ENCODE results near the gene ADM5.

DNA sequence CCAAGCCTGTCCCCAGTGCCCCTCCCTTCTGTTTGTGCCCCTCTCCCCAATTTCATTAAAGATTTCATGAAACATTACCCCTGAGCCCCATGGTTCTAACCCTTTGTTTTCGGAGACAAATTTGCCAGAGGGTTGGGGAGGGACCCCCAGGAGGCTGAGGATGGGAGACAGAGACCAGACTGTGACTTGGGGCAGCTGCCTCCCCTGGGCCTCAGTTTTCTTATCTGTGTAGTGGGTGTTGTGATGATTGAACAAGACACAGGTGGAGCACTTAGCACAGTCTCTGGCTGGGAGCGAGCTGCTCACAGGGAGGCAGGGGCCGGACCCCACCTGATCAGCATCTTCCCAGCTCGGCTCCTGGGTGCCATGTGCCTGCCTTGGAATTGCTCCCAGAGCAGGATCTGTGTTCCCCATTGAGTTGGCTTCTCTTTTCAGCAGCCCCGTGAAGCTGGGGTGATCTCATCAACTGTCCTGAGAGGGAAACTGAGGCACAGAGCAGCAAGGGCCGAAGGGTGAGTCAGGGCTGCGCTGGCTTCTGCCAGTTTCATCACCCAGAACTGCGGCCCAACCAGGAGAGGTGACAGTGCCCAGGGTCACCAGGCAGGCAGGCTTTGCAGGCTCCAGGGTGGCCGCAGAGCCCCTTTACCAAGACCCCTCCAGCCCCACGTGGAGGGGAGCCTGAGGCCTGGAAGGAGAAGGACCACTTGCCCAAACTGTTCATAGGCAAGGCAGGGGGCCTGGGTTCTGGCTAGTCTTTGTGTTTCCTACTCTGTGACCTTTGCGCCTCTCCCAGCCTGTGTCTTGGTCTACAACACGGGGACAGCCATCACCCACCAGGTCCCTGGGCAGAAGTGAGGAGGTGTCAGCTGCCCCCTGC is 30.6 kb upstream of the ADM5 start:
- TF ChIP-seq, protein P1, sequence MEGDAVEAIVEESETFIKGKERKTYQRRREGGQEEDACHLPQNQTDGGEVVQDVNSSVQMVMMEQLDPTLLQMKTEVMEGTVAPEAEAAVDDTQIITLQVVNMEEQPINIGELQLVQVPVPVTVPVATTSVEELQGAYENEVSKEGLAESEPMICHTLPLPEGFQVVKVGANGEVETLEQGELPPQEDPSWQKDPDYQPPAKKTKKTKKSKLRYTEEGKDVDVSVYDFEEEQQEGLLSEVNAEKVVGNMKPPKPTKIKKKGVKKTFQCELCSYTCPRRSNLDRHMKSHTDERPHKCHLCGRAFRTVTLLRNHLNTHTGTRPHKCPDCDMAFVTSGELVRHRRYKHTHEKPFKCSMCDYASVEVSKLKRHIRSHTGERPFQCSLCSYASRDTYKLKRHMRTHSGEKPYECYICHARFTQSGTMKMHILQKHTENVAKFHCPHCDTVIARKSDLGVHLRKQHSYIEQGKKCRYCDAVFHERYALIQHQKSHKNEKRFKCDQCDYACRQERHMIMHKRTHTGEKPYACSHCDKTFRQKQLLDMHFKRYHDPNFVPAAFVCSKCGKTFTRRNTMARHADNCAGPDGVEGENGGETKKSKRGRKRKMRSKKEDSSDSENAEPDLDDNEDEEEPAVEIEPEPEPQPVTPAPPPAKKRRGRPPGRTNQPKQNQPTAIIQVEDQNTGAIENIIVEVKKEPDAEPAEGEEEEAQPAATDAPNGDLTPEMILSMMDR (IDR thresholded peaks at IDR 0.05; ENCODE audit: poor library complexity): no peak
- no peak for TF ChIP-seq EZH2phosphoT487 (IDR thresholded peaks at IDR 0.05; ENCODE audit: low read depth, severe bottlenecking, unreplicated experiment)
- no peak for TF ChIP-seq EZH2 (IDR thresholded peaks at IDR 0.05; ENCODE audit: borderline replicate concordance)

Data from hepatocyte (in vitro differentiated cells).